LNCaP clone FGC (cell line): Measurements from ENCODE around the gene ZMYM2.

Experiments
- DNase-seq: peaks from one replicate; pipeline ENCODE4 v3.0.0-alpha.2; 2011; ENCODE audit warnings: low read depth
- H3K4me3 ChIP-seq: 2 replicates; pipeline ENCODE4 v1.5.1; 2011; ENCODE audit warnings: mild to moderate bottlenecking, low read depth, low read length, control low read depth
- CTCF ChIP-seq: IDR thresholded peaks from 2 replicates; pipeline ENCODE4 v1.5.1; 2012; ENCODE audit warnings: mild to moderate bottlenecking; ENCODE audit not compliant: control insufficient read depth, insufficient read depth; ENCODE audit errors: extremely low read depth

Gene ZMYM2

GRCh38 chr13:20073775-20074174 lies 115.2 kb downstream of the ZMYM2 start:
- H3K4me3 ChIP-seq, result no peak overlapping the region
- no peak for DNase-seq
- TF ChIP-seq CTCF, result no peak

- H3K4me3 ChIP-seq, result no peak overlapping the region
- no peak for DNase-seq
- TF ChIP-seq CTCF, result no peak
Measured at GRCh38 chr13:20074966-20075365, 116.4 kb downstream of the ZMYM2 start.

GRCh38 chr13:20077086-20077485 lies 118.6 kb downstream of the ZMYM2 start:
- TF ChIP-seq CTCF, result no peak
- H3K4me3 ChIP-seq, result no peak overlapping the region
- peak; percentile 37 for DNase-seq

GRCh38 chr13:20080377-20081164 lies 122.0 kb downstream of the ZMYM2 start:
- no peak for DNase-seq
- TF ChIP-seq CTCF, result no peak
- no peak overlapping the region for H3K4me3 ChIP-seq

GRCh38 chr13:20090349-20090748 lies 131.8 kb downstream of the ZMYM2 start:
- DNase-seq, result no peak
- TF ChIP-seq CTCF, result peak; percentile 24; the same call in 1 of the 2 replicates
- no peak overlapping the region for H3K4me3 ChIP-seq

GRCh38 chr13:20093951-20094350 lies 135.4 kb downstream of the ZMYM2 start:
- no peak for DNase-seq

More at GRCh38 chr13:20093951-20094350, 135.4 kb downstream of the ZMYM2 start:
- no peak for TF ChIP-seq CTCF
- no peak overlapping the region for H3K4me3 ChIP-seq
